ENCODE data around the gene ZNF81.
"Not testable (repeated sequence)": the region's sequence is repeated elsewhere in the genome, so short reads cannot be mapped to it uniquely, and the experiment has no call there.

ZNF81 gene

GRCh38 chrX:47846040-47846439, 9.3 kb downstream of the ZNF81 start:
- no peak for DNase-seq

- no peak for DNase-seq
Measured at GRCh38 chrX:47849778-47850177, 13.1 kb downstream of the ZNF81 start.

DNA sequence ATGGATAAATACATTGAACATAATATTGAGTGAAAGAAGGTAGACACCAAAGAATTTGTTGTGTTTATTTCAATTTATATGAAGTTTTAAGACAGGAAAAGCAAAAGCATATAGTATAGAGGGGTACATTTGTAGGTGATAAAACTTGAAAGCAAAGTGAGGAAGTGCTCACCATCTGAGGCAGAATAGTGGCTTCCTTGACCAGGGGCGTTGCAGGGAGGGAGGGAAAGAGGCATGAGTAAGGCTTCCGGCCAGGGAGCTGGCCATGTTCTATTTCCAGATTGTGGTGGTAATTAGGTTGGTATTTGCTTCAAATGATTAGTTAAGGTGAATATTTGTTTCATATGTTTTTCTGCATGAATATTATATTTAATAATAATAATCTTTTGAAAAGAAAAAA, 13.7 kb downstream of the ZNF81 start:
- not testable (repeated sequence) for DNase-seq

DNA sequence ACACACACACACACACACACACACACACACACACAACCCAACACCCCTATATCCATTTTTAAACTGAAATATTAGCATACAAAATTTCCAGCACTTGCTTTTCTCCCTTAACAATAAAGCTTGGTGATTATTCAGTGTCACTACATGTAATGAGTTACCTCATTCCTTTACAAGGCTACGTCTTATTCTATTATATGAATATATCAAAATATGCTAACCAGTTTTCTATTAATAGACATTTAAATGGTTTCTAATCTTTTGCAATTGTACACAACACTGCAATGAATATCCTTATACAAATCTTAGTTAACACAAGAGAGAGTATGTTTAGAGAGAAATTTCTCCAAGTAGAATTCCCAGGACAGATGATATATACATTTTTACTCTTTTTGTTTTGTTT, 14.2 kb downstream of the ZNF81 start:
- no peak for DNase-seq

DNA sequence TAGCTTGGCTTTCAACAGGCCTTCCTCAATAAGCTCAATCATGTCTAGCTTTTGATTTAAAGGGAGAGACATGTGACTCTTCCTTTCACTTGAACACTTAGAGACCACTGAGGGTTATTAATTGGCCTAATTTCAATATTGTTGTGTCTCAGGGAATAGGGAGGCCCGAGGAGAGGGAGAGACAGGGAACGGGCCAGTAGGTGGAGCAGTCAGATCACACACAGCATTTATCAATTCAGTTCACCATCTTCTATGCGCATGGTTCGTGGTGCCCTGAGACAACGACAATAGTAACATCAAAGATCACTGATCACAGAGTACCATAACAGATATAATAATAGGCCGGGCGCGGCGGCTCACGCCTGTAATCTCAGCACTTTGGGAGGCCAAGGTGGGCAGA, 17.8 kb downstream of the ZNF81 start:
- no peak for DNase-seq

DNA sequence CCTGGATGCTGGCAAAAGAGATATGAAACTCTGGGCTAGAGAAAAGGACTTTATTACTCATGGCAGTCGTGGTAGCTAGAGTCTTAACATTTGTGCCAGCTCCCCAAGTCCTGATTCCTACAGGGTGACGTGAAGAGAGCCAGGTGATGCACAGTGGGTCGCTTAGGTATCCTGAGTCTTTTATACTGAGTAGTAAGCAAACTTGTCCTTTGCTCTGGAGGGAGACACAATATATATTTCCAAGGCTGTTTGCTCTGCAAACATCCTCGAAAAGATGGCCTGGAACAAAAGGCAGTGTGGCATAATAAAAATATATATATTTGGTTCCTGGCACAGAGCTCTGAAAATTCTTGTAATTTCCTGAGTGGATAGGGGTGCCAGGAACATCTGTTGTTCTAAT, 23.0 kb downstream of the ZNF81 start:
- no peak for DNase-seq

DNA sequence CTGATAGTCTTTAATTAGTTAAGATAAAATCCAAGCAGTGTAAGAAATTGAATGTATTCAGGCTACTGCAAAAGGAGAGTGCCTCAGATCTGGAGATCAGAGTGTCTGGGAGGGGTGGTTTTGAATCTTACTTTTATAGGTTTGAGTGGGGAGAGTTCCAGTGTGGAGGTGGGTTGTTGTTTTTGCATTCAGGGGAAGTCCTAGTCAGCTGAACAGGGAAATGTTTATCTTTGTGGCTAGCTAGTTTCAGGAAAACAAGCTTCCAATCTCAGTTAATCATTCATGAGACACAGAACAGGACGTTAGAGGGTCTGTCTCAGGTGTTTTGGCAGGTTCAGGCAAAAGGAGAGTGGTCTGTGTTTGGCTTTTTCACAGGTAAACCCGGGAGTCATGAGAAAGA, 26.0 kb downstream of the ZNF81 start:
- DNase-seq, result no peak

DNA sequence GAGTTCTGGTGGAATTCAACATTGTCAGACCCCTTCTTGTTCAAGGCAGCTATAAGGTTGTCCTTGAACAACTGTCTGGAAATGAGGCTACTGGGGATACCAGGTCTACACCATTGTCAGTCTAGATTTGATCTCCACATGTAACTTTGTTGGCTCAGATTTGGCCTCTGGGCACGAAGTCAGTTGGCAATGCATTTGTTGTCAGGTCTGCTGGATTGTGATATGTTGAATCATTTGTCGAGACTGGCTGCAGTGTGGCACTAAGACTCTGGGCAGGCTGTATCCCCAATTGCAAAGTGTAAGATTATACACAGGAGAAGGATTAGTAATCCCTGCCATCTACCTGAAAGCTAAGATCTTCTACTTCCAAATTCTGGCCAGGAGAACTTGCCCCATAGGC, 26.5 kb downstream of the ZNF81 start:
- DNase-seq, result no peak

DNA sequence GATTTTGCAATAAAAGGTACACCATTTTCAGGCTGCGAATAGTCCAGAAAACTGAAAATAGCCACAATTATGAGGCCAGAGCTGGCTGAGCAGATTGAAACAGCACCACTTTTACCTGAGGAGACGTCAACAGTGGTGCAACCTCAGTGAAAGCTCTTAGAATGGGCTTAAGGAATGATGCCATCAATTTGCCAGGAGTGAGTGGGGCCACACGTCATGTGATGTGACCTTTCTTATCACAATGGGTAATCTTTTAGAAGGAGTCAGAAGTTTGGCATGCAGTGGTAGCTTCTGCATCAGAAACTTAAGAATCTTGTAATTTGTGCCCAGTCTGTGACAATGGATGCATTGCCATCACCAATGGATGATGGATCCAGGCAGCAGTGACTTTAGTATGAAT, 27.6 kb downstream of the ZNF81 start:
- DNase-seq, result no peak

GRCh38 chrX:47864785-47865184, 28.1 kb downstream of the ZNF81 start:
- no peak for DNase-seq

- DNase-seq, result no peak
Measured at GRCh38 chrX:47873123-47873522, 36.4 kb downstream of the ZNF81 start.

DNA sequence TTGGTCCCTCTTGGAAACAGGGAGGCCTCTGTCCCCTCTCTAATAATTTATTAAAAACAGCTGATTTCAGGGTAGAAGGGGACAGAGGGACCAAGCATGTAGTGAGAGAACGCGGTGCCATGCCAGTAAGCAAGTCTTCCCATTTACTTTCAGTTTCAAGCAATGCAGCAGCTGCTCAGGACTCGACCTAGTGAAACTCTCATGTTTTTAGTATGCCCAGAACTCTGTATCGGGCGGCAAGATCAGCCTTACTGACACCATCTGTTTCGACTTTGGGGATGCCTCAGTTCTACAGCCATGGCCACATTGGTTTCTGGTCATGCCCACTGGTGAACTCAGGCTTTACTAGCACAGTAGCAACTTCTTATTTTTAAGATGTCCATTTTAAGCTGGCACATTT, 40.6 kb downstream of the ZNF81 start:
- no peak for DNase-seq

- DNase-seq, result no peak
Measured at GRCh38 chrX:47878198-47878597, 41.5 kb downstream of the ZNF81 start.

DNA sequence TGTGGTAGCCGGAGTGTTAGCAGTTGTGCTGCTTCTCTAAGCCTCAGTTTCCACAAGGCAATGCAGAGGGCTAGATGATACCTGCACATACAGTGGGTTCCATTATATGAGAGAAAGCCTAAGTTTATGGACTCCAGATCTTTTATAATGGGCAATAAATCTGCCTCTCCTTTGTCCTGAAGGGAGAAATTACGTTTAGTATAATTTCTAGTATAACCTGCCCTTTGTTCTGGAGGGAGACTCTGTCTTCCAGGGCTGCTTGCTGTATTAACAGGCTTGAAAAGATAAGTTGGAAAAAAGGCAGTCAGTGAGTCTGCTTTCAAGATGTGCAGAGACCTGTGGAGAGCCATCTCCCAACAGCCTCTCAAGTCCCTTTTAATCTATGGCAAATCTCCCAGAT, 42.8 kb downstream of the ZNF81 start:
- DNase-seq, result no peak

DNA sequence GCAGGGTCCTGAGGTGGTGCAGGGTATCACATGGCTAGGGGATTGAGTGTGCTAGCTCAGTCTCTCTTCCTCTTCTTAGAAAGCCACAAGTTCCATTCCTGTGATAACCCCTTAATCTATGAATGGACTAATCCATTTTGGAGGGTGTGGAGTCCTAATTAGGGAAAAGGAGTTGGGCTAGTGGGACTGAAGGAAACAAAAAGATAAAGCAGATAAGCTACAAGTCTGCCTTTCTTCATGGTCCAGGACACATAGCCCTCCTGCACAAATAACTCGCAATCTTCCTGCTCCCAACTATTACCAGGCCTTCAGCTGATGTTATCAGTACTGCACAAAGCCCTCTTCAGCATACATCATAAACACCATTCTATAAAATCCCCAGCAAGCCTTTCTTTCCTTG, 44.2 kb downstream of the ZNF81 start:
- no peak for DNase-seq

GRCh38 chrX:47885501-47885900, 48.8 kb downstream of the ZNF81 start:
- no peak for DNase-seq

- no peak for DNase-seq
Measured at GRCh38 chrX:47898024-47898423, 61.3 kb downstream of the ZNF81 start.

DNA sequence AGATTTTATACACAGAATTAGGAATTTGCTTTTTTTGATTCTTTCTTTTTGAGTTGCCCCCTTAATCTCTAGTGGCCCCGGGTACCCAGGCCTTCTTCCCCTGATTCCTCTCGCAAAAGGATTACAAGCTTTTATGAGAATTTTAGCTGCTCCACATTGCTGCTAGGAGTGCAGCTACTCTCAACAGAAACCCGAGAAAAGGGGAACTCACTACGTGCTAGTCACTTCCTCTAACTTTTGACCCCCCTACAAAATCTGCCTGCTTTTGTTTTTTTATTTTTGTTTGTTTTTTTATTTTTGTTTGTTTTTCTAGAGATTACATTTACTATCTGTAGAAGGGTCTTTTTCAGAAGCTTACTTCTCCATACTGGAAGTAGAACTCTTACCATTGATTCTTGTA, 64.1 kb downstream of the ZNF81 start:
- DNase-seq, result no peak

- DNase-seq, result no peak
Measured at GRCh38 chrX:47902161-47902560, 65.5 kb downstream of the ZNF81 start.

DNA sequence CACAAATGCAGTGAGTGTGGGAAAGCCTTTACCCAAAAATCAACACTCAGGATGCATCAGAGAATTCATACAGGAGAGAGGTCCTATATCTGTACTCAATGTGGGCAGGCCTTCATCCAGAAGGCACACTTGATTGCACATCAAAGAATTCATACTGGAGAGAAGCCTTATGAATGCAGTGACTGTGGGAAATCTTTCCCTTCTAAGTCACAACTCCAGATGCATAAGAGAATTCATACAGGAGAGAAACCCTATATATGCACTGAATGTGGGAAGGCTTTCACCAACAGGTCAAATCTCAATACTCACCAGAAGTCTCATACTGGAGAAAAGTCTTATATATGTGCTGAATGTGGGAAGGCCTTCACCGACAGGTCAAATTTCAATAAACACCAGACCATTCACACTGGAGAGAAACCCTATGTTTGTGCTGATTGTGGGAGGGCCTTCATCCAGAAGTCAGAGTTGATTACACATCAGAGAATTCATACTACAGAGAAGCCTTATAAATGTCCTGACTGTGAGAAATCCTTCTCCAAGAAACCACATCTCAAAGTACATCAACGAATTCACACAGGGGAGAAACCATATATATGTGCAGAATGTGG, 79.3 kb downstream of the ZNF81 start:
- no peak for DNase-seq

DNA sequence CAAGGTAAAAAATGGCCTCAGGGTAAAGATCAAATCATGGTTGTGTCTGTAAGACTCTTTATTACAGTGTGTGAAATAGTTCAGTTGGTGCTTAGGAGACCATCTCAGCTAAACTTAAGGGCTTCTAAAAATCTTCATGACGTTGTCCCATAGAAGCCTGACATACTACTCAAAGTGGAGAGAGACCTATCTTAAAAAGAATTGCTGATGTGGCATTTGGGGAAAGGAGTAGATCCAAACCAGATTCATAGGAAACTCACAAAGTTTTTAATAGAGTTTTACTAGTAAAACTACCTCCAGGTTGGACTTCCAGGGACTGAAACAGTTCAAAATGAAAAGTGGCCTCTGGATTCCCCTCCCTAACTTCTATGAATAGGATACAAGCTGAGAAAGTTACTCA, 81.6 kb downstream of the ZNF81 start:
- no peak for DNase-seq

DNA sequence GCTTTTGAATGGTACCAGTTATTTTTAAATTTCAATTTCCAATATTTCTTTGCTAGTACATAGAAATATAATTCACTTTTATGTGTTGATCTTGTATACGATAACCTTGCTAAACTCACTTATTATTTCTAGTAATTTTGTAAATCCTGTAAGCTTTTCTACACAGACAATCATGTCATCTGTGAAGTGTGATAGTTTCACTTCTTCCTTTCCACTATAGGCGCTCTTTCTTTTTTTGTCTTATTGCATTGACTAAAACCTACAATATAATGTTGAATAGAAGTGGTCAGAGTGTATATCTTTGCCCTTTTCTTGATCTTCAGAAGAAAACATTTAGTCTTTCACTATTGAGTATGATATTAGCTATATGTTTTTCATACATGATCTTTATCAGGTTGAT, 90.5 kb downstream of the ZNF81 start:
- no peak for DNase-seq

DNA sequence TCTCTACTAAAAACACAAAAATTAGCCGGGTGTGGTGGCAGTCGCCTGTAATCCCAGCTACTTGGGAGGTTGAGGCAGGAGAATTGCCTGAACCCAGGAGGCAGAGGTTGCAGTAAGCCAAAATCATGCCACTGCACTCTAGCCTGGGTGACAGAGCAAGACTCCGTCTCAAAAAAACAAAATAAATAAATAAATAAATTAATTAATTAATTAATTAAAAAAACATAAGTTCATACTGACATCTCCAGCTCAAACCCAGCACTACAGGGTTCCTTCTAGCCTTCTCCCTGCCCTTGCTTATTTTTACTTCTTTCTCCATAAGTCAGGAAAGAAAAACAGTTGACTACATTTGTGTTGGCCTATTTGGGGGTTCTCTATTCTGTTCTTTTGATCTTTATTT, 95.3 kb downstream of the ZNF81 start:
- not testable (repeated sequence) for DNase-seq

- DNase-seq, result no peak
Measured at GRCh38 chrX:47933946-47934345, 97.2 kb downstream of the ZNF81 start.

- DNase-seq, result no peak
Measured at GRCh38 chrX:47936224-47936939, 99.7 kb downstream of the ZNF81 start.
